Neural cell (in vitro differentiated cells): ENCODE data around the gene CRKL.

ENCODE experiments used
- EZH2 ChIP-seq: fragments of 200-600, 300-800 bp; shearing (Covaris generic), sonication (generic); IDR thresholded peaks from 2 replicates; pipeline ENCODE4 v1.6.1; 2014; ENCODE audit warnings: antibody characterized with exemption, low read length, borderline replicate concordance, mild to moderate bottlenecking; ENCODE audit not compliant: insufficient read depth, poor library complexity, severe bottlenecking
- POLR2AphosphoS5 ChIP-seq: IDR thresholded peaks from 2 replicates; pipeline ENCODE4 v1.6.1; 2012
- TF ChIP-seq, protein P1 (sequence below): fragments of 450-650 bp; IDR thresholded peaks from 2 replicates; pipeline ENCODE4 v1.5.1; 2014; ENCODE audit warnings: antibody characterized with exemption, mild to moderate bottlenecking, moderate library complexity; ENCODE audit not compliant: poor library complexity, severe bottlenecking

DNA sequence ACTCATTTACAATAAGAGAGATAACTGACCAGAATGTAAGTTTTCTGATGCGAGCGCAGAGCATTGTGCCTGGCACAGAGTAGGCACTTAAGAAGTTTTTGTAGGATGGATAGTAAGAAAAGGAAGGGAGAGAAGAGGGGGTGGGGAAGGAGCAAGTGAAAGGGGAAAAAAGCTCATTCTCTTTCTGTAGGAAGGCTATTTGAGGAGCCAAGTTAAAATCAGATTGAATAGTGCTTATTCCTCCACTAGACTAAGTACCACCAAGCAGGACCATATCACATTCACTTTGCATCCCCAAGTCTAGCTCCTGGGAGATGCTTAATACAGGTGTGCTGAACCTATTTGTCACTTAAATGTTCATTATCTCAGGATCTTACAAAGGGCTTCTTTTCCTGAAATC, 14.1 kb upstream of the CRKL start:
- TF ChIP-seq, protein P1, sequence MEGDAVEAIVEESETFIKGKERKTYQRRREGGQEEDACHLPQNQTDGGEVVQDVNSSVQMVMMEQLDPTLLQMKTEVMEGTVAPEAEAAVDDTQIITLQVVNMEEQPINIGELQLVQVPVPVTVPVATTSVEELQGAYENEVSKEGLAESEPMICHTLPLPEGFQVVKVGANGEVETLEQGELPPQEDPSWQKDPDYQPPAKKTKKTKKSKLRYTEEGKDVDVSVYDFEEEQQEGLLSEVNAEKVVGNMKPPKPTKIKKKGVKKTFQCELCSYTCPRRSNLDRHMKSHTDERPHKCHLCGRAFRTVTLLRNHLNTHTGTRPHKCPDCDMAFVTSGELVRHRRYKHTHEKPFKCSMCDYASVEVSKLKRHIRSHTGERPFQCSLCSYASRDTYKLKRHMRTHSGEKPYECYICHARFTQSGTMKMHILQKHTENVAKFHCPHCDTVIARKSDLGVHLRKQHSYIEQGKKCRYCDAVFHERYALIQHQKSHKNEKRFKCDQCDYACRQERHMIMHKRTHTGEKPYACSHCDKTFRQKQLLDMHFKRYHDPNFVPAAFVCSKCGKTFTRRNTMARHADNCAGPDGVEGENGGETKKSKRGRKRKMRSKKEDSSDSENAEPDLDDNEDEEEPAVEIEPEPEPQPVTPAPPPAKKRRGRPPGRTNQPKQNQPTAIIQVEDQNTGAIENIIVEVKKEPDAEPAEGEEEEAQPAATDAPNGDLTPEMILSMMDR = no peak
- TF ChIP-seq POLR2AphosphoS5 = no peak
- no peak for TF ChIP-seq EZH2
